HepG2 (cell line): ENCODE measurements around the gene DNPH1. TPM values are rescaled to one million over a fixed set of nuclear protein-coding genes. Genes with fewer than 3 reads are reported as not detected.
A peak's percentile ranks its signal among the peaks of the same experiment; 100 is the strongest.

Experiments
- ASH2L ChIP-seq: fragments of 300-600, 200-600 bp; sonication (generic); IDR thresholded peaks from 2 replicates; pipeline ENCODE4 v1.7.0; 2017; ENCODE audit warnings: low read depth, mild to moderate bottlenecking, moderate library complexity, mixed read lengths, low read length; ENCODE audit not compliant: insufficient read length
- CAMTA2 ChIP-seq: sonication (generic); formaldehyde crosslinking; IDR thresholded peaks from 2 replicates; pipeline ENCODE4 v1.4.0; 2020; ENCODE audit warnings: mild to moderate bottlenecking, missing genetic modification reagents, borderline replicate concordance
- ELF4 ChIP-seq: sonication (generic); formaldehyde crosslinking; IDR thresholded peaks from 2 replicates; pipeline ENCODE4 v1.5.0; 2020; ENCODE audit warnings: missing genetic modification reagents, mild to moderate bottlenecking, moderate library complexity, borderline replicate concordance
- FOXP4 ChIP-seq: sonication (generic); formaldehyde crosslinking; IDR thresholded peaks from 2 replicates; pipeline ENCODE4 v1.4.0; 2020; ENCODE audit warnings: missing genetic modification reagents
- HNRNPL ChIP-seq: fragments of 200-400 bp; formaldehyde crosslinking; IDR thresholded peaks from 2 replicates; pipeline ENCODE4 v1.6.1; 2017; ENCODE audit warnings: mild to moderate bottlenecking, low read depth, low read length
- IRF1 ChIP-seq: sonication (generic); formaldehyde crosslinking; IDR thresholded peaks from 2 replicates; pipeline ENCODE4 v1.4.0; 2020; ENCODE audit warnings: low read depth, mild to moderate bottlenecking, missing genetic modification reagents
- KAT2B ChIP-seq: fragments of 150-350 bp; IDR thresholded peaks from 2 replicates; pipeline ENCODE4 v1.6.1; 2014; ENCODE audit warnings: low read depth, low read length, borderline replicate concordance
- LBX2 ChIP-seq: sonication (generic); formaldehyde crosslinking; IDR thresholded peaks from 2 replicates; pipeline ENCODE4 v1.5.0; 2020; ENCODE audit warnings: missing genetic modification reagents, mild to moderate bottlenecking, borderline replicate concordance
- MAX ChIP-seq: IDR thresholded peaks from 2 replicates; pipeline ENCODE4 v1.6.1; 2012; ENCODE audit warnings: inconsistent platforms
- NONO ChIP-seq, 2 experiments: fragments of 450-650 bp in 1 of 2; sonication (generic) in 1 of 2; formaldehyde crosslinking in 1 of 2; IDR thresholded peaks in 1 of 2; conservative IDR thresholded peaks in 1 of 2; 2 replicates each; pipeline versions ENCODE4 v1.6.1 to v1.8.0; 2017 to 2022; ENCODE audit warnings: mild to moderate bottlenecking in 1 of 2, missing genetic modification reagents in 1 of 2, moderate library complexity in 1 of 2
- RXRA ChIP-seq: sonication (generic); formaldehyde crosslinking; IDR thresholded peaks from 2 replicates; pipeline ENCODE4 v1.5.1; 2020; ENCODE audit warnings: missing genetic modification reagents
- TARDBP ChIP-seq: sonication (generic); formaldehyde crosslinking; IDR thresholded peaks from 2 replicates; pipeline ENCODE4 v1.8.0; 2022; ENCODE audit warnings: mild to moderate bottlenecking, missing genetic modification reagents
- TGIF2 ChIP-seq: IDR thresholded peaks from 2 replicates; pipeline ENCODE4 v1.6.1; 2016; ENCODE audit warnings: control low read depth, missing compliant biosample characterization
- ZBED4 ChIP-seq: sonication (generic); formaldehyde crosslinking; IDR thresholded peaks from 2 replicates; pipeline ENCODE4 v1.4.0; 2020; ENCODE audit warnings: missing genetic modification reagents, borderline replicate concordance
- ZBTB1 ChIP-seq: sonication (generic); formaldehyde crosslinking; IDR thresholded peaks from 2 replicates; pipeline ENCODE4 v1.4.0; 2020; ENCODE audit warnings: missing genetic modification reagents, borderline replicate concordance
- ZNF597 ChIP-seq: sonication (generic); formaldehyde crosslinking; IDR thresholded peaks from 2 replicates; pipeline ENCODE4 v1.5.0; 2020; ENCODE audit warnings: missing genetic modification reagents
- ZNF7 ChIP-seq: IDR thresholded peaks from 2 replicates; pipeline ENCODE4 v1.6.1; 2016; ENCODE audit warnings: missing biosample characterization, missing genetic modification reagents
- ZNF740 ChIP-seq: sonication (generic); formaldehyde crosslinking; IDR thresholded peaks from 2 replicates; pipeline ENCODE4 v1.4.0; 2020; ENCODE audit warnings: missing genetic modification reagents
- ZNF749 ChIP-seq: sonication (generic); formaldehyde crosslinking; IDR thresholded peaks from 2 replicates; pipeline ENCODE4 v1.8.0; 2022; ENCODE audit warnings: mild to moderate bottlenecking, missing genetic modification reagents, moderate library complexity, borderline replicate concordance
- polyA plus RNA-seq, 8 experiments: library from polyadenylated mRNA; depleted of rRNA in 3 of 8; stranded (reverse) in 7 of 8; unstranded in 1 of 8; fragments of >200 nt; fragmentation: Illumina TruSeq in 4 of 8; extraction: Trizol in 4 of 8; gene quantifications; 2 replicates each; pipeline versions ENCODE4 v1.2.1 to v1.2.3, GENCODE V29; 2011 to 2016; ENCODE audit warnings: low read depth in 4 of 8, missing spikeins in 1 of 8, mixed read lengths in 1 of 8; ENCODE audit not compliant: insufficient read depth in 1 of 8
- total RNA-seq, 5 experiments: library from RNA; depleted of rRNA; stranded (reverse); fragments of >200 nt; fragmentation: Illumina TruSeq; extraction: Trizol; gene quantifications; 2 replicates each; pipeline ENCODE4 v1.2.3, GENCODE V29; 2016; ENCODE audit warnings: low read depth in 1 of 5

The DNPH1 gene
- total and polyA plus RNA-seq, 2 of the 13 experiments (the other 11 are each of a cell fraction or from before 2014, with no cell fraction given), result 56.5 to 75.1 TPM

GRCh38 chr6:43274916-43275597, 45.8 kb upstream of the DNPH1 start (continued):
- TF ChIP-seq IRF1 (CRISPR knock-in tag) (no peak), ZNF740 (CRISPR knock-in tag) (peak; percentile 96), LBX2 (CRISPR knock-in tag) (peak; percentile 58; the same call in 1 of the 2 replicates), ZNF7 (CRISPR knock-in tag) (no peak), FOXP4 (CRISPR knock-in tag) (no peak), ZBED4 (CRISPR knock-in tag) (peak; percentile 16; the same call in 1 of the 2 replicates), RXRA (peak; percentile 78), ASH2L (peak; percentile 99), TGIF2 (CRISPR knock-in tag) (no peak; the same call in 1 of the 2 replicates), KAT2B (no peak), ELF4 (CRISPR knock-in tag) (no peak), CAMTA2 (CRISPR knock-in tag) (peak; percentile 66; the same call in 1 of the 2 replicates), HNRNPL (0 out of 2 replicates have a peak, but pooled peaks have one; percentile 41), ZNF749 (CRISPR knock-in tag) (peak; percentile 92), NONO (IDR thresholded peaks at IDR 0.05) (no peak), NONO (CRISPR knock-in tag; conservative IDR thresholded peaks at IDR 0.05) (peak; percentile 71), ZBTB1 (CRISPR knock-in tag) (no peak), ZNF597 (no peak), TARDBP (CRISPR knock-in tag) (peak; percentile 73), MAX (no peak)
